HG03520 (cell line): Measurements from ENCODE around the gene CORO2B.

Source experiments
- ATAC-seq: cut with Tn5 transposase; IDR thresholded peaks from one replicate; pipeline ENCODE4 v1.9.1; 2021; ENCODE audit warnings: mild to moderate bottlenecking, moderate library complexity; ENCODE audit not compliant: unreplicated experiment

Gene CORO2B

DNA sequence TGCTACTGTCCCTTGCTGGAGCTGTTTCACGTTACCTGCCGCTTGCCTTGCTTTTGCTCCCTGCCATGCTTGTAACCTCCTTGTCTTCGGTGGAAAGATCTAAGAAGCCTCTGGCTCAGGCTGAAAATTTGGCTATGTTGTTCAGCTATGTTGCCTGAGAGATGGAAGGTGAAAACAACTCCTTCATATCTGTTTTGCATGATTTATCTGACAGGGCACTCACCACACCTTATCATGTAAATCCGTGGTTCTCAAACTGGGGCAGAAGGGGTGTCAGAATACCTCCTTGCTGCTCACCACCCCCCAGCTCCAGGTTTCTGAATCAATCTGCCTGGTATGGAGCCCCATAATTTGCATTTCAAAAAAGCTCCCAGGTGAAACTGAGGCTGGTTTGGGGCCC lies 6.5 kb upstream of the CORO2B start:
- ATAC-seq, result no peak

DNA sequence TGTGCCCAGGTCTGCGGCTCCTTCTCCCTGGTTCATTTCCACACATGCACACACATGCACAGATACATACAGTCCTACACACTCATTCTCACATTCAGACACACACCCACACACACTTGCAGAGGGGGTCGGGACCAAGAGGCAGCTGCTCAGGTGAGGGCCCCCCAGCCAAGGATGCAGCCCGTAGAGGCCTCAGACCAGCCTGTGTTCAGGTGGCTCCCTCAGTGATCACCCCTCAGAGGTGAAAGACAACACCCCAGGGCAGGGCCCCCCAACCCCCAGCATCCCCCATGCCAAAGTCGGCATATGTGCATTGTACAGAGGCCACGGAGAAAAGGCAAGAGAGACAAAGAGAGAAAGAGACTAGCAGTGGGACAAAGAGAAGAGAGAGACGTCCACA lies 5.9 kb upstream of the CORO2B start:
- ATAC-seq, result no peak

DNA sequence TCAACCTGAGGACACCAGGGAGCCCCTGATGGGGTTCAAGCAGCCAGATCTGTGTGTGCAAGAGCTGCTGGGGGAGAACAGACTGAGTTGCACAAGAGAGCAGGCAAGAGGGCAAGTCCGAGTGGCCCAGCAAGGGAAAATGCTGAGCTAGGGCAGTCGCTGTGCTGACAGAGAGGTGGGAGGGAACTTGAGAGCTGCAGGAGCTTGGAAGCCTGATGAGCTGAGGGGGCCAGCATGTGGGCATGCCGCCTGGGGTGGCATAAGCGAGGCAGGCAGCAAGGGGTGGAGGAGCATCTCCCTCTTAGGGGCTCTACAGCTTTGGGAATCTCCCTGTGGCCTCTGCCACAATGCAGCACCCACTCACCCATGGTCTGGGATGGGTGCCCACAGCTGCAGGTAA lies 4.7 kb upstream of the CORO2B start:
- no peak for ATAC-seq

- no peak for ATAC-seq
These were observed 4.2 kb upstream of the CORO2B start for GRCh38 chr15:68574629-68575028.

DNA sequence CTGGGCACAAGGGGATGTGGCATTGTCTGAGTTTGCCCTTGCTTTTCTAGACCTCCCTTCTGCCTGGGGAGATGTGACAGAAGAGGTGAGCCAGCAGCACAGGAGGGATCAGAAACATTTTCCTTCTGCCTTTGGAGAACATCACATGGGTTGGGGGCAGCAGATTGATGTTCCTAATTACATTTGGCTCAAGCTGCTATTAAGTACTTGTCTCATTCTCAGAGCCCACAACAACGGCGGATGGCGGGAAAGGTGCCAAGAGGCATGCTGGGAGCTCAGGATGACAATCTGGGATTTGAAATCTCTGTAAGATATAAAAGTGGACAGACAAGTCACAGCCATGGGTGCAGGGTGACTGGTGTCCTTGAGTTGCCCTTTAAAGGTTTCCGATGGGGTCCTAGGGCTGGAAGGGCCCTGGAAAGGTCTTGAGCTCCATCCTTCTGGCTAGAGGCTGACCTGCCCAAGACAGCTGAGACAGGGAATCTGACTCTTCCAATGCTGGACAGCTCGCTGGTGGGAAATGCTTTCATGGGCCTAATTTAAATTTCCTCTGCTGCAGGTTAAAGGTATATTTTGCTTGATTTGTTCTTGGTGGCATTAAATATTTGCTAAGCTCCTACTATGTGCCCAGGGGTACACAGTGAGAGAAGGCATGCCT lies 2.4 kb upstream of the CORO2B start:
- no peak for ATAC-seq

DNA sequence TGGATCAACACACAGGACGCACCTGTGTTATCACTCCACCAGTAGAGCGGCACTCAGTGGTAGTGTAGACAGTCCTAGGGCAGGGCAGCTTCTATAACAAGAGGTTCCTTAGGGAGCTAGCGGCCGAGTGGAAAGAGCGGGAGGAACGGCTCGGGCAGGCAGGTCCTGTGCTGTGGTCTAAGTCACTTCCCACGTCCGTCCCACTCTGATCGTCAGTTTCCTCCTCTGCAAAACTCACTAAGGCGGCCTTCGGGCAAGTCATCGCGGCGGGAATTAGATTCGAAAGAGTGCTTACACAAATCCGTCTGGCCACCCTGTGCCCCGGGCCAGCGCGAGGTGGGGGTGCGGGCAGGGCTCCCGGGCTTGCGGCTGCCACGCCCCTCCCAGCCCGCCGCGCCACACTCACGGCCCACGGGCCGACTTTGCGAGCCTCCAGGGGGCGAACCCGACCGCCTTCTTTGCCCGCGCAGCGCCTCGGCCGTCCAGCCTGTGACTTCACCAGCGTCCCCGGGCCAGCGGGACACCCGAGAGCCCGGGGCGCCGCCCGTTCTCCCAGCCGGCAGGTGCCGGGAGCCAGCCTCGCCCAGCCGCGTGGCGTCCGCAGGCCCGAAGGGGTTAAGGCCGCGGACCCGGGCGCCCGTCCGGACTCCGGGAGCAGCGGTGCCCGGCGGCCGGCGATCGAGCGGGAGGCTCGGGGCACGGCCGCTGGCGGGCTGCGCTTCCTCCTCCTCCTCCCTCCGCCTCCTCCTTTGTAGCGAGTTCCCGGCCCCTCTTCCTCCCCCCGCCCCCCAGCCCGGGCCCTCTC lies 416 bp upstream of the CORO2B start:
- no peak for ATAC-seq

GRCh38 chr15:68580026-68580882 lies 1.5 kb downstream of the CORO2B start:
- no peak for ATAC-seq

DNA sequence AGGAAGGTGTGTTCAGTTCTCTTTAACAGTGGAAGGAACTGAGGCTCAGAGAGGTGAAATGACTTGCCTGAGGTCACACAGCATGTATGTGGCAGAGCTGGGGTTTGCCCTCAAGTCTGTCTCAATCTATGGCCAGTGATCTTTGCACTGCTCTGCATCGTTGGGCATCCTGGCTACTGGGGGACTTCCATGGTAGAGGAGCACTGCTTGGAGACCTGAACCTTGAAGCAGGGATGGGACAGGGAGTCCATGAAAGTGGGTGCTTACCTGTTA lies 2.0 kb downstream of the CORO2B start:
- ATAC-seq, result no peak

DNA sequence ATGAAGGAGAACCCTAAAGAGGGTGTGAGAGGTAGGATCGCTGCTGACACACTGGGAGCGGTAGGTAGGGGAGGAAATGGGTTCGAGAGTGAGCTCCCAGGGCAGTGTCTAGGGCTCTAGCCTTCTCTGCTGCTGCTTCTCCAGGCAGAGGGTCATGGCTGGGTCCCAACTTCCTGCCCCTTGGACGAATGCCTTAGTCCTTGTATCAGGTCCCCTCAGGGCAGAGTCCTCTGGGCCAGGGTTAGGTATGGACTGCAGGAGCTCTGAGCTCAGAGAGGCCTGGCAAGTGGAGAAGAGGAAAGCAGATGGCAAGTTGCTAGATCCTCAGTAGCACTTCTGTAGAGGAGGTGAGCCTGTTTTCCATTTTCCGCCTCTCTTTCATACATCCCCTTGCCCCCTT lies 2.9 kb downstream of the CORO2B start:
- ATAC-seq, result no peak

DNA sequence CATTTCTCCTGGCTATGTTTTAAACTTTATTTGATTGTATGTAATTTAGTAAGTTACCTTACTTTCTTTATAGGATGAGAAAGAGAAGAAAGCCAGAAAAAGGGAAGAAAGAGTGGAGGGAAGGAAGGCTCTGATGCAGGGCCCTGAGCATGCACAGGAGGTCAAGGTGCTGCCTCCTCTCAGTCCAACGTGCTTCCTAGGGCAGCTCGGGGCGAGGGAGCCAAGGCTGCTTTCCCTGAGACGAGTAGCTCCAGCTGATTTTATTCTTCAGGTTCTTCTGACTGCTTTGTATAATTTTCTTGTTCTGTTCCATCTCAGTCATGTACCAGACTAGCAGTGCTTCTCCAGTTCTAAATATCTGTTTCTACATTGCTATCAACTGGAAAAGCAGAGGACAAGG lies 3.4 kb downstream of the CORO2B start:
- ATAC-seq, result no peak

DNA sequence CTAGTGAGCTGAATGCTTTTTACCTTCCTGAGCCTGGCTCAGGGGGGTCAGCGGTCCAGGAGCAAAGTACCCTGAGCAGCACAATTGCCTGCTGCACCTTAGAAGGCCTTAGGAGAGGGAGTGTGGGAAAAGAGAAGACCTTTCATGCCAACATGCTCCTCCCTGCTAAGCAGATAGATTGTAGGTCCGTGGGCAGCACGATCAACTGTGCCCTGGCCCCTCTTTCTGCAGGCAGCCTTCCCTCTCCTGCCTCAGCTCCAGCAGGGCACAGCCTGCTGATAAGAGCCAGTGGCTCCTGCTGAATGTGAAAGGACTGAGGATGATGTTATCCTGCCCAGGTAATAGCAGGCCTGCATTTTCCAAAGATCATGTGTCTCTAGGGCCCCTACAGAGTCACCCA lies 4.1 kb downstream of the CORO2B start:
- no peak for ATAC-seq

GRCh38 chr15:68583321-68583720 lies 4.5 kb downstream of the CORO2B start:
- no peak for ATAC-seq

DNA sequence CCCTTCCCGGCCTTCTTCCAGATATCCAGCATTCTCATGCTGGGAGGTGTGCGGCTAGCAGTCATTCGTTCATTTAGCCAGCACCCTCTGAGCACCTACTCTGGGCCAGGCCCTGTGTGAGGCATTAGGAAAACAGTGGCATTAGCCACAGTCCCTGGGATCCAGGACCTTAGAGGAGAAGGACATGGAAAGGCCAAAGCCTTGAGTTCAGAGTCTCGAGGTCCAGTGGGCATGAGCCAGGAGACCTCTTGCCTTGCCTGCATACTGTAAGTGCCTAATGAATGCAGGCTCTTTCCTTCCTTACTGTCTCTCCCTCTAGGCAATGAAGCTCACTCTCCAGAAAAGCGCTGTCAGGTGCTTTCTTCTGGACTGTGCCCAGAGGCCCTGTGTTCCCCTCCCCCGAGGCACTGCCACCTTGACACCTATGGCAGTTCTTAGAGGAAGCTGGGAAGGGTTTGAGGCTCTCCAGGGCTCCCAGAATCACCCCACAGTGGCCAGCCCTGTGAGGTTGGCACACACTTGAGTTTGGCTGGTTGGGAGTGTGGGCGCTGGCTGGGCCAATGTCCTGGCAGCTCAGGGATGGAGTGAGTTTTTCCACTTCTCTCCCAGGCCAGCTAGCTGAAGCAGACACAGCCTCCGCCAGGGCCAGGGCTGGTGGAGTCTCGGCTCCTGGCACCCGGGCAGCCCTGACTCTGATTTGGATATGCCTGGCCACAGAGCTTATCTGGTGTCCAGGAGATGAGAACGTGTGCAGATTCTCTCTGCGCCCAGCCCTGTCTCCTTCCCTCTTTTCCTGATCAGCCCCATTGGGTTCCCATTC lies 5.4 kb downstream of the CORO2B start:
- ATAC-seq, result no peak

DNA sequence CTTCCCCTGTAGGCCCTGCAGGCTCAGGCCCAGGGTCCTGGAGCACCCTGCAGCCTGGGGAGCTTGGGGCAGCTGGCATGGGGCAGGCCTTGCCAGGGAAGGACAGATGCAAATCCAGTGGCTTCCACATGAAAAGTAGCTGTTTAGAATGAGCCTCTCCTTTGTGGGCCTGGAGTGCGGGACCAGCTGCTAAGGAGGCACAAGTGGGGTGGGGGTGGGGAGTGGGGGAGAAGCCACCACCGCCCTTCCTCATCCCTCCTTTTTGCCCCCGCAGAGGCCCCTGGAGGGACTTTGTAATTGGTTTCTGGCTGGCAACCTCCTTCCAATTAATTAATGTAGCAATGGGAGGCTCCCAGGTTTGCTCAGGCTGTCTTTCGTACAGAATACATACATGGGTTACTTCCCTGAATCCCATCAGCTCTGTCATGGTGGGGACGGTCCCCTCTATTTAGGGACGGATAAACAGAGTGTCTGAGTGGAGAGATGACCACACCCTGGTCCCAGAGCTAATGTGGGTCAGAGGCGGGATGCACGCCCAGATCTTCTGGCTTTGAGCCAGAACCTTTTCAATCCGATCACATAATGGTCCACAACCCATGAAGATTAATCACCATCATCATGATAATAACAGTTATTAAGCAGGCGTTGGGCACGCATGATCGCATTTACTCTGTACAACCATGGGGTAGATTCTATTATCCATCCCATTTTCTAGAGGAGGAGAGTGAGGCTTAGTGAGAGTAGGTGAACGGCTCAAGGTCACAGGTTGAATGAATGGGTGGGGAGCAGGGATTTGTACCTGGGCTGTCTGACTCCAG lies 6.2 kb downstream of the CORO2B start:
- ATAC-seq, result no peak

DNA sequence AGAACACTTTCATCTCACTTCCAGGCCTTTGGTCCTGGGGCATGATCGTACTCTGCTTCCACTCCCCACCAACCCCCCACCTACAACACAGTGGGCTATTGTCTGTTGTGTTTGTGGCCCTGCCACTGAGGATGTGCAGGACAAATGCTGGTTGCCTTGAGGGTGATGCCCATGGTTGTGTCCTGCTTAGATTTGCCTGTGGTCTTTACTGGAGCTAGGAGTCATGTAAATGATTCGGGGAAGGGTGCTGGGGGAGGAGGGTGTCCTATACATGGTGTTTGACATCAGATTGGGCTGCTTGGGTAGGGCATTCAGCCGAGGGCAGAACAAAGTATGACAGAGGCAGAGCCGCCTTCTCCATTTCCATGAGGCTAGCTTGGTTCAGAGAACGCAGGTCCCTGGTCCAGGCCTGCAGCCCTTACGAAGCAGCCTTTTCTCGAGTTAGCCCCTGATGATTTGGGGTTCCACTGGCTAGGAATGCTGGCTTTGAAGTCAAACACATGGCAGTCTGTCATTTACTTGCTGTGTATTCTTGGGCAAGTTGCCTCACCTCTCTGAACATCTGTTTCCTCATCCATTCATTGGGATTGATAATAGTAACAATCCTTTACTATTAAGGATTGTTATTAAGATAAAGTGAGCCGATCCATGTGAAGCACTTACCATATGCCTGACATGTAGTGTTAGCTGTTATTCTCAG lies 6.9 kb downstream of the CORO2B start:
- no peak for ATAC-seq

- ATAC-seq, result no peak
These were observed 7.6 kb downstream of the CORO2B start for GRCh38 chr15:68586274-68586961.

- ATAC-seq, result no peak
These were observed 9.1 kb downstream of the CORO2B start for GRCh38 chr15:68587769-68588385.

DNA sequence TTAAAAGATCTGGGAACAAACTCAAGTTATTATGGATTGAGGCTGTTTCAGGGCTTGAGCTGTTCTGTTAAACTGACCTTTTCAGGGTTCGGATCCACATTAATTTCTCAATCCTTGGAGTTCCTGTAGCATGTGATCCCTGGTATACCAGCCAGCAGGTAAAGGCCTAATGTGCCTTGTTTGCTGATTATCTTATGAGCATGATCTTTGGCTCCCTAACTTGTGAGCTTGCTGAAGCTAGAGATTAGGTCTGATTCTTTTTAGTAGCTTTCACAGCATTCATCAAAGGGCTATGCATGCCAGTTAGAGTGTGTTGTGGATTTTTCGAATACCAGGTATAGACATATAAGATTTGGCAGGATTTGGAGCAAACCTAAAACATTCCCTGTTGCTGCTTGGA lies 10.3 kb downstream of the CORO2B start:
- no peak for ATAC-seq
